ENCODE data around the gene KCNN4.

KCNN4 gene

GRCh38 chr19:43798026-43798545 lies 17.3 kb upstream of the KCNN4 start:
- H3K4me3 ChIP-seq (replicated peaks in 1 of 2; ENCODE audit: low read depth in 2 of 2, low read length in 2 of 2) = peak overlapping the region; percentile 53
- no peak for TF ChIP-seq CTCF (IDR thresholded peaks at IDR 0.05; ENCODE audit: low read depth, low read length)
- no peak for DNase-seq (ENCODE audit: low read depth in 2 of 2)

- TF ChIP-seq CTCF (IDR thresholded peaks at IDR 0.05; ENCODE audit: low read depth, low read length) = no peak
- DNase-seq (ENCODE audit: low read depth in 2 of 2) = no peak
- H3K4me3 ChIP-seq (replicated peaks in 1 of 2; ENCODE audit: low read depth in 2 of 2, low read length in 2 of 2) = no peak overlapping the region
These were observed 16.8 kb upstream of the KCNN4 start for GRCh38 chr19:43797556-43797955.

- no peak for DNase-seq (ENCODE audit: low read depth in 2 of 2)
- no peak for TF ChIP-seq CTCF (IDR thresholded peaks at IDR 0.05; ENCODE audit: low read depth, low read length)
- no peak overlapping the region for H3K4me3 ChIP-seq (replicated peaks in 1 of 2; ENCODE audit: low read depth in 2 of 2, low read length in 2 of 2)
These were observed 16.3 kb upstream of the KCNN4 start for GRCh38 chr19:43797118-43797517.

- no peak for TF ChIP-seq CTCF (IDR thresholded peaks at IDR 0.05; ENCODE audit: low read depth, low read length)
- no peak for DNase-seq (ENCODE audit: low read depth in 2 of 2)
- H3K4me3 ChIP-seq (replicated peaks in 1 of 2; ENCODE audit: low read depth in 2 of 2, low read length in 2 of 2) = no peak overlapping the region
These were observed 9.8 kb upstream of the KCNN4 start for GRCh38 chr19:43790587-43790986.

- DNase-seq (ENCODE audit: low read depth in 2 of 2) = peak; percentile 68
- H3K4me3 ChIP-seq (replicated peaks in 1 of 2; ENCODE audit: low read depth in 2 of 2, low read length in 2 of 2) = no peak overlapping the region
- TF ChIP-seq CTCF (IDR thresholded peaks at IDR 0.05; ENCODE audit: low read depth, low read length) = no peak
These were observed 8.3 kb upstream of the KCNN4 start for GRCh38 chr19:43789029-43789428.

- TF ChIP-seq CTCF (IDR thresholded peaks at IDR 0.05; ENCODE audit: low read depth, low read length) = no peak
- no peak overlapping the region for H3K4me3 ChIP-seq (replicated peaks in 1 of 2; ENCODE audit: low read depth in 2 of 2, low read length in 2 of 2)
- DNase-seq (ENCODE audit: low read depth in 2 of 2) = no peak
These were observed 5.9 kb upstream of the KCNN4 start for GRCh38 chr19:43786665-43787064.

Data from cardiac fibroblast (primary cell).